GOT3 (cell line): Measurements from ENCODE around the gene DEFB113.
"Not testable (repeated sequence)": the region's sequence is repeated elsewhere in the genome, so short reads cannot be mapped to it uniquely, and the experiment has no call there.

ENCODE experiments used
- DNase-seq: peaks from one replicate; lab custom pipeline; 2025; ENCODE audit warnings: mixed read lengths; lab: John Stamatoyannopoulos, UW

Gene DEFB113, protein sequence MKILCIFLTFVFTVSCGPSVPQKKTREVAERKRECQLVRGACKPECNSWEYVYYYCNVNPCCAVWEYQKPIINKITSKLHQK

GRCh38 chr6:49969605-49970004 lies at the start of gene DEFB113:
Gene DEFB113 (minus strand): TSS chr6:49969625. CDS start chr6:49969625, 0 bp downstream.
- no peak for DNase-seq

- no peak for DNase-seq
Measured at GRCh38 chr6:50007819-50008218, 38.4 kb upstream of the DEFB113 start.

DNA sequence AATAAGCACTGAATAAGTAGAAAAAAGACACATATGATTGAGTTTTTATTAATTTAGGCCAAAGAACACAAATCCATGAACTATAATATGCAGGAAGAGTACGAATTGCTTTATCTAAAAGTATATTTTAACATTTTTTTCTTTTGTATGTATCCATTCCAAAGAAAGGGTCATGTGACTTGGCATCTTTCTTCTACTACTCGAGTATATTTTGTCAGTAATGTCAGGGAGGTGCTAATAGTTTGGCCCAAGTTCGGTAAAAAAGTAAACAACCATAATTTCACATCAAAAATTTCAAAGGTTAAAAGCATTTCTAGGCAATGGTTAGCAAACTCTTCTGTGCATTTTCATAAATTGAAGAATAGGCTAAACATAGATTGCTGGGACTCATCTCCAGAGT lies 33.7 kb upstream of the DEFB113 start:
- DNase-seq: no peak

DNA sequence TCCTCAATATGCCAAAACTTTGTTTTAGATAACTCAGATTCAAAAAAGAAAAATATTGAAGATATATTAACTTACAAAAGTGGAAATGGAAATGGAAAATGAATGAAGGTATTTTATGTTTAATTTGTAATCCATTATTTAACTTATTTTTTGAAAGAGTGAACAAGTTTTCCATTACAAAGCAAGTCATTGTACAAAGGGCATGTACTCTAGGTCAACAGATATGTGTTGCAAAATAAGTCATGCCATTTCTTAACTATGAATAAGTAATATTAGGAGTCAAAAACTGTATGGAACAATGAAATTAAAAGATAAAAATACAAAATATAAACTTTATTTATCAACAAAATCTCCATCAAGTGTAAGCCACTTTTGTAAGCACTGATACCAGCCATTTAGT lies 25.9 kb upstream of the DEFB113 start:
- DNase-seq: no peak

- DNase-seq: no peak
Measured at GRCh38 chr6:49988900-49989299, 19.5 kb upstream of the DEFB113 start.

DNA sequence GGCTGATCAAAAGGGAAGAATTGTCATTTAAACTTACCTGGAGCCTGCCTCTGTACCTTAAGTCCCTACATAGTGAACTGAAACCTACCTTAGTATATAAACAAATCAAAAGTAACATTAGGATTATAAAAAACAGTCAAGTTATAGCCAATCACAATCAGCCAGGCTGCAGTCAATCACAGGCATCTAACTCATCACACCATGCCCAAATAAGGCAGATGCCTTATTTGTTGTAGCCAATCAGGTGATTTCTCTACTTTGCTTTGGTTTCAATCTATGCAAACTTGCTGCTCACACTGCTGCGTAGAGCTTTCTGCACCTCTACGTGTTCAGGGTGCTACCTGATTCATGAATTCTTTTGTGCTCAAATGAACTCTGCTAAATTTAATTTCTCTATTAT lies 18.3 kb upstream of the DEFB113 start:
- no peak for DNase-seq

- DNase-seq: no peak
Measured at GRCh38 chr6:49986551-49986950, 17.1 kb upstream of the DEFB113 start.

GRCh38 chr6:49982046-49982445 lies 12.6 kb upstream of the DEFB113 start:
- no peak for DNase-seq

GRCh38 chr6:49980898-49981297 lies 11.5 kb upstream of the DEFB113 start:
- DNase-seq: no peak

GRCh38 chr6:49979584-49979983 lies 10.2 kb upstream of the DEFB113 start:
- DNase-seq: no peak

GRCh38 chr6:49978332-49979226 lies 9.2 kb upstream of the DEFB113 start:
- DNase-seq: no peak

GRCh38 chr6:49966823-49967222 lies 2.6 kb downstream of the DEFB113 start:
- no peak for DNase-seq

DNA sequence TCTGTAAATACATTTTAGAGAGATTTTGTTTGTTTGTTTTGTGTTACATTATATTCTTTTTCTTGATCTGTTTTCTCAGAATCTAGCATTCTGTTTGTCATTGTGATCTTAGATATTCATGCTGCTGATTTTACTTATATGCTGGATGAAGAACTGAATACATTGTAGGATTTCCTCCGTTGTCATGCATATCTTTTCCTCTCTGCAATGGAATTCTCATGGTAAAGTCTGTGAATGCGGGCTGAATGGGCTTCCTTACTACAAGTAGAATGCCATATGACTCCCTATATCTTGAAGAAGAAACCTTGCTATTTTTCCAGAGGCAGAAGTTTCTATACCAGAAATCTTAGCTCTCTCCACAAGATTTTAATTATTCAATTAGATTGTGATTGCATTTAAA lies 3.1 kb downstream of the DEFB113 start:
- DNase-seq: no peak

- DNase-seq: no peak
Measured at GRCh38 chr6:49964064-49964463, 5.4 kb downstream of the DEFB113 start, which contains the start of gene DEFB114. Gene DEFB114 (minus strand): TSS chr6:49964164. CDS start chr6:49964105, 59 bp downstream.

- DNase-seq: no peak
Measured at GRCh38 chr6:49958180-49958579, 11.2 kb downstream of the DEFB113 start.

DNA sequence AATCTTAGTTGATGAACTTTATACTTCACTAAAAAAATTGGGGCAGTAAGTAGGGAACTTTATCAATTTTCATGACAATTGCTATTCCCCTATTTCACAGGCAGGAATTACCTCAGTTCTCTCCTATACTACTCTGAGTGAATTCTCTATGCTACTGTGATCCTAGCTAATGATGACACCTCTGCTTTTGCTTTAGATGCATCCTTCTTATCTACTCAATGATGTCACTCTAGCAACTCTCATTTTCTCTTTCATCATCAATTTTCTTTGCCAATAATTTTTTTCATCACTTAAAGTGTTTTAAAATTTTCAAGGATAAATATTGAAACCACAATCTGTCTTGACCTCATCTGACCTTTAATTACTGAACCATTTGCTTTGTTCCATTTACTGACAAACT lies 13.6 kb downstream of the DEFB113 start:
- DNase-seq: no peak

- no peak for DNase-seq
Measured at GRCh38 chr6:49951926-49952325, 17.5 kb downstream of the DEFB113 start.

- DNase-seq: no peak
Measured at GRCh38 chr6:49950415-49950751, 19.0 kb downstream of the DEFB113 start.

DNA sequence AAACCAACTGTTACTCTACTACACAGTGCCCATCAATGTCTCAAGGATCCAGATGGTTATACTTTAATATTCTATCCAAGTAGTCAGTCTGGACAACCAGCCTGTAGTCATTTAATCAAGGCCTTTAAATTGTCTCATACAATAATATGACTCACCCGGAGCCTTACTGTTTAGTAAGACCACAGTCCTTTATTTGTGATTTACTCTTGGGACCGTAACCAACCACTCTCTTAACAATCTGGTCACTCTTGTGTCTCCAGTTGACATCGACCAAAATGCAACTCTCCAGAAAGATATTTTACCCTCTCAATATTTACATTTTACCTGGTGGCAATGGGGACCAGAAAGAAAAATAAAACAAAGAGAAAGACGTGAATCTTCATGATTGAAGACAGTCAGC lies 20.4 kb downstream of the DEFB113 start:
- DNase-seq: no peak

- no peak for DNase-seq
Measured at GRCh38 chr6:49946835-49947234, 22.6 kb downstream of the DEFB113 start.

GRCh38 chr6:49944068-49944467 lies 25.4 kb downstream of the DEFB113 start:
- DNase-seq: not testable (repeated sequence)

- no peak for DNase-seq
Measured at GRCh38 chr6:49939993-49940498, 29.4 kb downstream of the DEFB113 start.

GRCh38 chr6:49937811-49938210 lies 31.6 kb downstream of the DEFB113 start:
- DNase-seq: no peak

DNA sequence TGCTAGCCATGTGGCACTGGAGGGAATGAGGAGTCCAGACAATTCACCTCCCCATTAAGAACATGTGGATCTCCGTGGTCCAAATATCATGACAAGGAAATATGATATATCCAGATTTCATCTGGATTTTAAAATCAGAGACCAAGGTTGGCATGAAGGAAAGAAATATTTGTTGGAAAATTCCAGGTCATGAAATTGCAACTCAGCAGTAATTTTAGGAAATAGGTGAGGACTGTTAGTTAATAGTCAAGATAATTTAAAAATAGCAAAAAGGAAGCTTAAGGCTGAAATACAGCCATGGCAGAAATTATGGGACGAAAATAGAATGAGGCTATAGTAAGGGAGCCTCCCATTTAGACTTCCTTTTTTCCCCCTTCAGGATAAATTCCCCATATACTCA lies 32.4 kb downstream of the DEFB113 start:
- no peak for DNase-seq
